Limb (tissue), 2 donors: ENCODE measurements around the gene AK1.
"Not testable (repeated sequence)": the region's sequence is repeated elsewhere in the genome, so short reads cannot be mapped to it uniquely, and the experiment has no call there.

ENCODE experiments used
- DNase-seq, 2 donors: peaks; one replicate each; pipeline ENCODE4 v3.0.0-alpha.2; 2016; ENCODE audit errors: extremely low spot score in 2 of 2

Gene AK1

GRCh38 chr9:127850286-127850830, 27.1 kb downstream of the AK1 start:
- no peak for DNase-seq

- DNase-seq = no peak
These were observed 28.5 kb downstream of the AK1 start for GRCh38 chr9:127848756-127849504.

- DNase-seq = no peak
These were observed 29.4 kb downstream of the AK1 start for GRCh38 chr9:127847833-127848755.

GRCh38 chr9:127847178-127847510, 30.3 kb downstream of the AK1 start:
- DNase-seq = no peak

- peak in 1 of 2 donors; percentile 28 for DNase-seq
These were observed 30.9 kb downstream of the AK1 start for GRCh38 chr9:127846443-127847177.

- DNase-seq = not testable (repeated sequence)
These were observed 31.9 kb downstream of the AK1 start for GRCh38 chr9:127845619-127846018.

- peak in 1 of 2 donors; percentile 46 for DNase-seq
These were observed 32.6 kb downstream of the AK1 start for GRCh38 chr9:127844821-127845359.

GRCh38 chr9:127841087-127841835, 36.2 kb downstream of the AK1 start:
- peak in 1 of 2 donors; percentile 16 for DNase-seq

- DNase-seq = peak in 1 of 2 donors; percentile 35
These were observed 38.9 kb downstream of the AK1 start for GRCh38 chr9:127838375-127839078.

GRCh38 chr9:127837346-127837745, 40.1 kb downstream of the AK1 start:
- no peak for DNase-seq

GRCh38 chr9:127836561-127836960, 40.9 kb downstream of the AK1 start:
- not testable (repeated sequence) for DNase-seq

GRCh38 chr9:127835991-127836516, 41.4 kb downstream of the AK1 start:
- DNase-seq = no peak

- no peak for DNase-seq
These were observed 43.9 kb downstream of the AK1 start for GRCh38 chr9:127833555-127833954.

GRCh38 chr9:127832248-127832647, 45.2 kb downstream of the AK1 start:
- DNase-seq = no peak

GRCh38 chr9:127829205-127829906, 48.1 kb downstream of the AK1 start:
- DNase-seq = no peak

- DNase-seq = peak; percentile 71 to 78
These were observed 49.0 kb downstream of the AK1 start for GRCh38 chr9:127828262-127829031.

- DNase-seq = no peak
These were observed 51.1 kb downstream of the AK1 start for GRCh38 chr9:127826253-127826913.
